Spinal cord (tissue), 10 donors: ENCODE data around the gene HOXA4. TPM values are rescaled to one million over a fixed set of nuclear protein-coding genes. Genes with fewer than 3 reads are reported as not detected.

Experiments
- DNase-seq, 6 donors: peaks; one replicate each; pipeline versions ENCODE4 v3.0.0 to v3.0.0-alpha.2; 2013 to 2015; ENCODE audit warnings: low spot score in 6 of 6, low read depth in 4 of 6
- H3K27ac ChIP-seq: one replicate; pipeline ENCODE4 v1.5.1; 2013; ENCODE audit warnings: low read depth, low read length, control low read depth
- H3K27me3 ChIP-seq: one replicate; pipeline ENCODE4 v1.6.1; 2013; ENCODE audit warnings: low read length; ENCODE audit not compliant: control insufficient read depth, insufficient read depth
- H3K36me3 ChIP-seq: one replicate; pipeline ENCODE4 v1.6.1; 2013; ENCODE audit warnings: low read length; ENCODE audit not compliant: control insufficient read depth, insufficient read depth
- H3K4me1 ChIP-seq: one replicate; pipeline ENCODE4 v1.6.1; 2013; ENCODE audit warnings: low read length; ENCODE audit not compliant: control insufficient read depth, insufficient read depth
- H3K4me3 ChIP-seq: one replicate; pipeline ENCODE4 v1.5.1; 2013; ENCODE audit warnings: low read depth, low read length, control low read depth
- H3K9me3 ChIP-seq: one replicate; pipeline ENCODE4 v1.6.1; 2013; ENCODE audit warnings: low read length; ENCODE audit not compliant: control insufficient read depth, insufficient read depth
- WGBS: methylation state at CpG from one replicate; pipeline ENCODE4 v1.1.5; 2013; ENCODE audit warnings: missing lambda C conversion rate; ENCODE audit not compliant: insufficient coverage; 5-methylcytosine and 5-hydroxymethylcytosine counted together
- polyA plus RNA-seq, 2 donors: library from polyadenylated mRNA; unstranded; fragments of 120-200 nt; gene quantifications; one replicate each; pipeline ENCODE4 v1.2.1, GENCODE V29; 2013; ENCODE audit not compliant: insufficient read length in 2 of 2
- total RNA-seq, 2 donors: library from RNA; depleted of rRNA in 1 of 2; stranded (reverse); fragments of 120-200 nt in 1 of 2; fragments of >200 nt in 1 of 2; gene quantifications; one replicate each; pipeline versions ENCODE4 v1.2.3 to v1.2.4, GENCODE V29; 2013 to 2014
- donor health status: healthy.

The HOXA4 gene
- total and polyA plus RNA-seq, 4 donors = 1.4 to 56.1 (median 25.7) TPM

DNA sequence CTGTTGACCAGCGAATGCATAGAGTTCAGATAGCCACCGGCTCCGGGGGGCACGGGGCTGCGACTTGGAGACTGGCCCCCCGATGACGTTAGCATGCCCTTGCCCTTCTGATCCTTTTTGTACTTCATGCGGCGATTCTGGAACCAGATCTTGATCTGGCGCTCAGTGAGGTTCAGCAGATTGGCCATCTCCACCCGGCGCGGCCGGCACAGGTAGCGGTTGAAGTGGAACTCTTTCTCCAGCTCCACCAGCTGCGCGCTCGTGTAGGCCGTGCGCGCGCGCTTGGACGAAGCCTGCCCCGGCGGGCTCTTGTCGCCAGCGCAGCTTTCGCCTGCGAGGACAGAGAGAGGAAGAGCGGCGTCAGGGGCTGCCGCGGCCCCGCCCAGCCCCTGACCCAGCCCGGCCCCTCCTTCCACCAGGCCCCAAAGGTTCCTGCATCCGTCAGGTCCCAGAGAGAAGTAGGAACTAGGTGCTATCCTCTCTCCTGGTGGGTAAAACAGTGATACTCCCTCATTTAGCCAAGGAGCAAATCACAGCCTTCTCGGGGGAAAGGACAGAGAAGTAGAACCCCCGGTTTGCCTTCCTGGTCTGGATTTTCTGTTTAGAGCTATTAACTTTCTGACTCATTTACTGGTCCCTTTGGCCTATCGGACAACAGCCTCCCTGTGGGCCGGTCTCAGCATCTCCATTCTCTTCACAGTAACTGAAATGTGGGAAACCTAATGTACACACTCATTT, 22.0 kb downstream of the HOXA4 start:
- 12% methylated on average over 35 of the region's 41 CpGs for WGBS
- peak overlapping the region; percentile 98 for H3K27ac ChIP-seq
- H3K9me3 ChIP-seq = no peaks in the 10 kb centered on the region
- H3K4me3 ChIP-seq = peak overlapping the region; percentile 85
- peak in 3 of 6 donors; percentile 40 to 80 (median 74) for DNase-seq
- peaks cover 74% of the 10 kb centered on the region for H3K4me1 ChIP-seq
- H3K27me3 ChIP-seq = peaks cover 4% of the 10 kb centered on the region
- peaks cover 24% of the 10 kb centered on the region for H3K36me3 ChIP-seq

GRCh38 chr7:27107391-27108381, 22.9 kb downstream of the HOXA4 start:
- Histone ChIP-seq H3K4me1 (peaks cover 78% of the 10 kb centered on the region), H3K9me3 (no peaks in the 10 kb centered on the region), H3K4me3 (peak overlapping the region; percentile 85), H3K27ac (peak overlapping the region; percentile 98), H3K27me3 (peaks cover 8% of the 10 kb centered on the region), H3K36me3 (peaks cover 27% of the 10 kb centered on the region)
- 13% methylated on average over 34 of the region's 47 CpGs for WGBS
- DNase-seq = peak in 4 of 6 donors; percentile 35 to 87 (median 56)

DNA sequence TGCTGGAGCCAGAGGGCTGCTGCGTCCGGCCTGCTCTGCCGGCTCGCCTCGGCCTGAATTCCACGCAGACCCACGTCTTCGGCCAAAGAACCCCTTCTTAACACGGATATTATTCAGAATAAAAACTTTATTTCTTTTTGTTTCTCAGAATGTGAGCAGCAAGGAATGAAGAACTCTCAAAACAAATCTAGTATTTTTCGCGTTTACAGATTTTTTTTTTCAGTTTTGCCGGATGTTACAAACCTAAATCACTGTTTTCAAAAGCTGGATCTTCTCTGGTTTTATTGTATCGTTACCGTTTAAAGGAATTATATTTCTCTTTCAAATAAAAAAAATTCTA, 23.7 kb downstream of the HOXA4 start:
- peak overlapping the region; percentile 98 for H3K27ac ChIP-seq
- 14% methylated on average over 5 of the region's 14 CpGs for WGBS
- peak in 1 of 6 donors; percentile 22 for DNase-seq
- peak overlapping the region; percentile 85 for H3K4me3 ChIP-seq
- peaks cover 8% of the 10 kb centered on the region for H3K27me3 ChIP-seq
- no peaks in the 10 kb centered on the region for H3K9me3 ChIP-seq
- peaks cover 27% of the 10 kb centered on the region for H3K36me3 ChIP-seq
- H3K4me1 ChIP-seq = peaks cover 79% of the 10 kb centered on the region

DNA sequence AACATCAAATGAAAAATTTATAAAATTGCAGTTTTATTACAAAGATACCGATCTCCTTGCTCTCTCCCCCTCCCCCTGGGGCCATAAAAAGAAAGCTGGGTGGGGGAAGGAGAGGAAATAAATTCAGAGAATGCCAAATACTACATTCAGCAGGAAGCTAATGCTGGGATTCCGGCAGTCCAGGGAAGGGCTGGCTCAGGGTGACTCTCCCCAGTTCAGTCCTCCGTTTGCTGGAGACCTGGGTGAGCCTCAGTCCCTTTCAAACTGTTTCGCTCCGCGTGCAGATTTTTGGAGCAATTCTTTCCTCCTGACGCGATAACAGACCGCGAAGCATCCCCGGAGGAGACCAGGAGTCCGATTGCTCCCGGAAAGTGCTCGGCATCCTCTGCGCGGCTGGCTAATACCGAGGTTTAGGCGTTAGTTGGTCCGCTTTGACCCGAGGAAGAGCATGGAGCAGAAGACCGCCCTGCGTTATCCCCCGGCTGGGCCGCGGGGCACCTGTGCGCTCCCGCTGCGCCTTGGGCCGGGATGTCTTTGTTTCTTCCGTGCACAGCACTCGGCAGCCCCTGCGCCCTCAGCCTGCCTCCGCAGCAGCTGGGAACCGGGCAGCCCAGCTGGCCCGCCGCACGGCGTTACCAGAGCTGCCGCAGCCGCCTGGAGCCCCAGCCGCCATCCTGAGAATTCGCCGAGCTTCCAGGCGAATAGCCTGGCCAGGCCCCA, 24.2 kb downstream of the HOXA4 start:
- Histone ChIP-seq H3K27ac (peak overlapping the region; percentile 98), H3K4me1 (peaks cover 79% of the 10 kb centered on the region), H3K36me3 (peaks cover 27% of the 10 kb centered on the region), H3K4me3 (peak overlapping the region; percentile 85), H3K9me3 (no peaks in the 10 kb centered on the region), H3K27me3 (peaks cover 12% of the 10 kb centered on the region)
- 4% methylated on average over 43 of the region's 44 CpGs for WGBS
- peak in 4 of 6 donors; percentile 41 to 89 (median 59) for DNase-seq

- peak in 4 of 6 donors; percentile 26 to 89 (median 60) for DNase-seq
- Histone ChIP-seq H3K9me3 (no peaks in the 10 kb centered on the region), H3K36me3 (peaks cover 27% of the 10 kb centered on the region), H3K27ac (peak overlapping the region; percentile 98), H3K4me3 (peak overlapping the region; percentile 85), H3K4me1 (peaks cover 74% of the 10 kb centered on the region), H3K27me3 (peaks cover 12% of the 10 kb centered on the region)
- 25% methylated on average over 2 of the region's 13 CpGs for WGBS
Measured at GRCh38 chr7:27105301-27106031, 25.1 kb downstream of the HOXA4 start.

GRCh38 chr7:27104341-27105058, 26.1 kb downstream of the HOXA4 start:
- no peaks in the 10 kb centered on the region for H3K9me3 ChIP-seq
- peaks cover 20% of the 10 kb centered on the region for H3K36me3 ChIP-seq
- H3K27ac ChIP-seq = peak overlapping the region; percentile 98
- DNase-seq = peak in 4 of 6 donors; percentile 42 to 86 (median 79)
- WGBS = 19% methylated on average over 7 of the region's 13 CpGs
- H3K27me3 ChIP-seq = peaks cover 12% of the 10 kb centered on the region
- peak overlapping the region; percentile 85 for H3K4me3 ChIP-seq
- peaks cover 64% of the 10 kb centered on the region for H3K4me1 ChIP-seq

DNA sequence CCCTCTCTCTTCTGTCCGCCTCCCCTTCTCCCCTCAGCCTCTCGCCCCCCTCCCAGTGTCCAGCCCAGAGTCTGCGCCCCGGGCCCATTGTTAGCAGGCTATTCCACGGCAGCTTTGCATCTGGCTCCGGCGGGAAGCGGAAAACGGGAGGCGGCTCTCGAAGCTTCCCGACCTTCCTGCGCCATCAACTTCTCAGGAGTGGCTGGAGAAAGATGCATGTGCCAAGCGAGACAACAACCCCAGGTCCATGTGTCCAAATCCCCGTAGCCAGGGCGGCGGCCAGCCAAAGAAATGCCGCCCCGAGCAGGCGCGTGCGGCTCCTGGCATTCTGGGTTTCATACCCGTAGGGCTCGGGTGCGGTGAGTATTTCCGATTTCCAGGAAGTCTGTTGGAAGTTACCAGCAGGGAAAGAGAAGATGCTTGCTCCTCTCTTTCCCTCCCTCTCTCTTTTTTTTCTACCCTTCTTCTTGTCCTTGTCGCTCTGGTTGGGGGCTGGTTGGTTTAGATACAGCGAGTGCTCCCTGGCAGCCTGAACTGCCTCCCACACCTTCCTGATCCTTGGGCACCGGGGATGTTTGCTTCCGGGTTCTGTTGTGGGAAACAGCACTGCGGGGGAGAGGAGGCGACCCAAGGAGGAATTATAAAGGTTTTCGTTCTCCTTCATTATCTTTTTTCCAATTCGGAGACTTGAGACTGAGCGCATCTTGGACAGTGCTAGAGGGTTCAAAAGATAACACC, 26.9 kb downstream of the HOXA4 start:
- Histone ChIP-seq H3K9me3 (no peaks in the 10 kb centered on the region), H3K27me3 (peaks cover 14% of the 10 kb centered on the region), H3K4me3 (peak overlapping the region; percentile 85), H3K36me3 (peaks cover 20% of the 10 kb centered on the region), H3K4me1 (peaks cover 60% of the 10 kb centered on the region), H3K27ac (peak overlapping the region; percentile 98)
- DNase-seq = peak in 5 of 6 donors; percentile 40 to 85 (median 54)
- 23% methylated on average over 21 of the region's 35 CpGs for WGBS
